DND-41 (cell line): ENCODE data around the gene CBY1.

Source experiments
- ATAC-seq: fragments of 200-7000 bp; cut with Tn5 transposase; 3 replicates; pipeline ENCODE4 v1.9.1; 2021; ENCODE audit warnings: low read depth; ENCODE audit not compliant: insufficient read depth
- DNase-seq: peaks from one replicate; pipeline ENCODE4 v3.0.0-alpha.2; 2020
- H2AFZ ChIP-seq: 2 replicates; pipeline ENCODE4 v1.6.0; 2012; ENCODE audit warnings: low read depth, low read length
- H3K27ac ChIP-seq: 2 replicates; pipeline ENCODE4 v1.5.1; 2012; ENCODE audit warnings: low read length, inconsistent platforms
- H3K27me3 ChIP-seq: fragments of 200-600 bp; sonication (generic); 2 replicates; pipeline ENCODE4 v1.6.0; 2012; ENCODE audit warnings: low read length, mild to moderate bottlenecking, inconsistent platforms; ENCODE audit not compliant: insufficient read depth, poor library complexity
- H3K36me3 ChIP-seq: 2 replicates; pipeline ENCODE4 v1.5.1; 2012; ENCODE audit warnings: low read length, inconsistent platforms; ENCODE audit not compliant: insufficient read depth
- H3K4me1 ChIP-seq: 2 replicates; pipeline ENCODE4 v1.5.1; 2012; ENCODE audit warnings: mild to moderate bottlenecking, low read length; ENCODE audit not compliant: insufficient read depth
- H3K4me2 ChIP-seq: 2 replicates; pipeline ENCODE4 v1.6.0; 2012; ENCODE audit warnings: mild to moderate bottlenecking, moderate library complexity, low read length, inconsistent platforms; ENCODE audit not compliant: insufficient read depth
- H3K4me3 ChIP-seq, 2 experiments: fragments of 200-600 bp in 1 of 2; shearing (Covaris generic) in 1 of 2; 2 replicates each; pipeline ENCODE4 v1.5.1; 2012 to 2016; ENCODE audit warnings: inconsistent platforms in 2 of 2, low read length in 2 of 2, mild to moderate bottlenecking in 2 of 2, low read depth in 1 of 2, moderate library complexity in 1 of 2
- H3K79me2 ChIP-seq: 2 replicates; pipeline ENCODE4 v1.6.0; 2012; ENCODE audit warnings: low read length, inconsistent platforms; ENCODE audit not compliant: insufficient read depth
- H3K9ac ChIP-seq: 2 replicates; pipeline ENCODE4 v1.6.0; 2012; ENCODE audit warnings: low read depth, mild to moderate bottlenecking, inconsistent platforms, low read length, moderate library complexity
- H3K9me3 ChIP-seq: 2 replicates; pipeline ENCODE4 v1.5.1; 2012; ENCODE audit warnings: low read length, moderate library complexity, mild to moderate bottlenecking, inconsistent platforms; ENCODE audit not compliant: insufficient read depth, severe bottlenecking
- H4K20me1 ChIP-seq: 2 replicates; pipeline ENCODE4 v1.6.0; 2012; ENCODE audit warnings: low read length; ENCODE audit not compliant: insufficient read depth
- CTCF ChIP-seq: IDR thresholded peaks from 2 replicates; pipeline ENCODE4 v1.5.1; 2012; ENCODE audit warnings: borderline replicate concordance, low read length, moderate library complexity, mild to moderate bottlenecking; ENCODE audit not compliant: poor library complexity, severe bottlenecking; ENCODE audit errors: extremely low read depth
- EZH2 ChIP-seq: IDR thresholded peaks from 3 replicates; pipeline ENCODE4 v1.6.1; 2012; ENCODE audit warnings: borderline replicate concordance, low read depth, mild to moderate bottlenecking, moderate library complexity, low read length, inconsistent platforms; ENCODE audit not compliant: severe bottlenecking

Gene CBY1

DNA sequence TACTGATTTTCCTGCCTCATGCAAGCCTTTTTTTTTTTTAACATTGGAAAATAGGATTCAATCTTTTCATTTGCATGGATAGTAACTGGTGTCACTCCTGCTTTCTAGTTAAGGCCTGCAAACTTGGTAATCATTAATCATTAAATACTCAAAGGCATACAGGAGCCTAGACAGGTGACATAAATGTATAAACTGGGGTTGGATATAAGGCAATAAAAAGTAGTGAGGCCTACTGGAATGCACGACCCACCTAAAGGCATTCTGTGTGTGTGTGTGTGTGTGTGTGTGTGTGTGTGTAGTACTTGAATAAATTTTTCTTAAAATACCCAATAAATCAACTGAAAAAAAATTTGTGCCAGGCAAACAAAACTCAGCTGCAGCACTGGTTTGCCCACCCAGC lies 33.2 kb downstream of the CBY1 start:
- Histone ChIP-seq H2AFZ (no peak overlapping the region), H3K27ac (no peak overlapping the region), H3K79me2 (peaks cover 35% of the 10 kb centered on the region), H4K20me1 (peaks cover 11% of the 10 kb centered on the region; the same call in 1 of the 2 replicates), H3K27me3 (no peaks in the 10 kb centered on the region), H3K4me2 (no peak overlapping the region), H3K36me3 (peaks cover 79% of the 10 kb centered on the region), H3K9ac (no peak overlapping the region), H3K9me3 (no peaks in the 10 kb centered on the region), H3K4me3 (no peak overlapping the region), H3K4me1 (0 out of 2 replicates have a peak, but pooled peaks cover 4% of the 10 kb centered on the region)
- TF ChIP-seq CTCF (no peak), EZH2 (no peak)
- no peak for ATAC-seq
- no peak for DNase-seq

DNA sequence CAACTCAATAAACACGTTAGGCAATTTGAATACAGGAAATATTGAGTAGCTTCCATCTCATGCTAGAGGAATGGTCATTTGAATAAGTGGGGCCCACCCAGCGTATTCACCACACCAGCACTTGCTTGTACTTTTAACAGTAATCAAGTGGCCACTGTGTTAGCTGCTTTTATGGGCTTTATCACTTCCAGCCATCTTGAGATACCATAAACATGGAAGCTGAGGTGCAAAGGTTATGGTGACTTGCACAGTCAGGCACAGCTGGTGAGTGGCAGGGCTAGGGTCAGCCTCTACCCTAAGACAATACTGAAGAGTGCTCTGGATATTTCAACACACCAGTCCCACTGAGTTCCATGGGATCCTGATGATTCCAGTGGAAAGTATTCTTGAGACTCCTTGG lies 37.6 kb downstream of the CBY1 start:
- no peak for TF ChIP-seq EZH2
- TF ChIP-seq CTCF: no peak
- no peak for DNase-seq
- H3K27me3 ChIP-seq: no peaks in the 10 kb centered on the region
- H3K9ac ChIP-seq: no peak overlapping the region
- no peak overlapping the region for H2AFZ ChIP-seq
- no peak overlapping the region for H3K27ac ChIP-seq
- H3K4me3 ChIP-seq: no peak overlapping the region
- peaks cover 9% of the 10 kb centered on the region; the same call in 1 of the 2 replicates for H4K20me1 ChIP-seq
- H3K4me2 ChIP-seq: no peak overlapping the region; the same call in 1 of the 2 replicates
- peaks cover 34% of the 10 kb centered on the region for H3K4me1 ChIP-seq
- ATAC-seq: no peak
- H3K79me2 ChIP-seq: peaks cover 75% of the 10 kb centered on the region
- H3K36me3 ChIP-seq: peaks cover 49% of the 10 kb centered on the region
- H3K9me3 ChIP-seq: no peaks in the 10 kb centered on the region

DNA sequence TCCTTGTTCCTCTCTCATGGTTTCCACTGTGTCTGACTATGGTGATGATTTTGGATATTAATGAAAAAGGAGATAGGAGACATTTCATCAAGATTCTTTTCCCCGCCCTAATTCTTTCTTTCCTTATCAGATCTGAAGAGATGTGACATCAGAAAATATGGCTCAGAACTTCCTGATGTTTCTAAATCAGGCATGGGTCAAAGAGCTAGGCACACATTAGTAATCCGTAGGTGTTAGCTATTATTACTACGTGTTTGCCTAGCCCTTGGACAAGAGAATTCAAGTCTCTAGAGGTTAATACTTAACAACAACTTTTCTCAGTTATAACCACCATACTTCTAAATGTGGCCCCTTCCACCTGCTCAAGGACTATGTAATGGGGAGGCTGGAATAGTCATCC lies 38.5 kb downstream of the CBY1 start:
- Histone ChIP-seq H3K9ac (no peak overlapping the region), H3K4me2 (no peak overlapping the region), H2AFZ (no peak overlapping the region), H3K27ac (no peak overlapping the region), H3K36me3 (peaks cover 45% of the 10 kb centered on the region), H4K20me1 (peaks cover 18% of the 10 kb centered on the region; the same call in 1 of the 2 replicates), H3K4me1 (peaks cover 43% of the 10 kb centered on the region), H3K27me3 (no peaks in the 10 kb centered on the region), H3K4me3 (no peak overlapping the region), H3K9me3 (no peaks in the 10 kb centered on the region), H3K79me2 (peaks cover 84% of the 10 kb centered on the region)
- TF ChIP-seq CTCF: no peak
- no peak for TF ChIP-seq EZH2
- ATAC-seq (no peak), DNase-seq (no peak)
